RWPE2 (cell line): ENCODE results near the gene PET100.

Source experiments
- ATAC-seq: fragments of 200-7000 bp; cut with Tn5 transposase; 3 replicates; pipeline ENCODE4 v1.9.1; 2021; ENCODE audit warnings: low read depth
- DNase-seq: peaks from one replicate; pipeline ENCODE4 v3.0.0-alpha.2; 2020; ENCODE audit warnings: low spot score
- H3K27ac ChIP-seq: fragments of 450-650 bp; 2 replicates; pipeline ENCODE4 v1.5.1; 2017; ENCODE audit warnings: mild to moderate bottlenecking; ENCODE audit not compliant: poor library complexity, severe bottlenecking
- H3K27me3 ChIP-seq: fragments of 250-450 bp; sonication (Bioruptor Pico); 2 replicates; pipeline ENCODE4 v1.5.1; 2021; ENCODE audit warnings: mild to moderate bottlenecking, moderate library complexity; ENCODE audit not compliant: insufficient read depth, poor library complexity, severe bottlenecking
- H3K36me3 ChIP-seq: fragments of 250-450 bp; sonication (Bioruptor Pico); 2 replicates; pipeline ENCODE4 v1.5.1; 2020; ENCODE audit warnings: low read depth, mild to moderate bottlenecking, moderate library complexity
- H3K4me1 ChIP-seq: fragments of 250-450 bp; sonication (Bioruptor Pico); 2 replicates; pipeline ENCODE4 v1.5.1; 2021; ENCODE audit warnings: mild to moderate bottlenecking, moderate library complexity; ENCODE audit not compliant: insufficient read depth, poor library complexity, severe bottlenecking
- H3K4me3 ChIP-seq: fragments of 250-450 bp; sonication (Bioruptor Pico); 2 replicates; pipeline ENCODE4 v1.5.1; 2021; ENCODE audit warnings: mild to moderate bottlenecking, moderate library complexity; ENCODE audit not compliant: severe bottlenecking
- H3K9me3 ChIP-seq: fragments of 250-450 bp; sonication (Bioruptor Pico); 2 replicates; pipeline ENCODE4 v1.5.1; 2021; ENCODE audit warnings: mild to moderate bottlenecking, moderate library complexity; ENCODE audit not compliant: severe bottlenecking
- CTCF ChIP-seq: fragments of 450-650 bp; IDR thresholded peaks from one replicate; pipeline ENCODE4 v1.5.1; 2017; ENCODE audit warnings: mild to moderate bottlenecking, moderate library complexity; ENCODE audit not compliant: poor library complexity, severe bottlenecking

Gene PET100

GRCh38 chr19:7670790-7671189 lies 41.2 kb downstream of the PET100 start:
- H3K9me3 ChIP-seq, result no peaks in the 10 kb centered on the region

GRCh38 chr19:7672522-7672921 lies 42.9 kb downstream of the PET100 start:
- no peak for ATAC-seq
- H3K27me3 ChIP-seq, result peaks cover 7% of the 10 kb centered on the region
- no peaks in the 10 kb centered on the region for H3K9me3 ChIP-seq
- no peak for DNase-seq
- no peak overlapping the region for H3K4me3 ChIP-seq
- H3K4me1 ChIP-seq, result no peaks in the 10 kb centered on the region
- no peak overlapping the region for H3K27ac ChIP-seq
- no peak for TF ChIP-seq CTCF
- no peaks in the 10 kb centered on the region for H3K36me3 ChIP-seq

More at GRCh38 chr19:7670790-7671189, 41.2 kb downstream of the PET100 start:
- H3K27ac ChIP-seq, result no peak overlapping the region
- H3K4me1 ChIP-seq, result no peaks in the 10 kb centered on the region
- TF ChIP-seq CTCF, result no peak
- no peaks in the 10 kb centered on the region for H3K36me3 ChIP-seq
- no peak for ATAC-seq
- peaks cover 7% of the 10 kb centered on the region for H3K27me3 ChIP-seq
- DNase-seq, result no peak
- no peak overlapping the region for H3K4me3 ChIP-seq

GRCh38 chr19:7674010-7675005 lies 44.7 kb downstream of the PET100 start:
- ATAC-seq (peak; percentile 81; the same call in 2 of the 3 replicates), DNase-seq (no peak)
- Histone ChIP-seq H3K9me3 (no peaks in the 10 kb centered on the region), H3K4me1 (no peaks in the 10 kb centered on the region), H3K36me3 (no peaks in the 10 kb centered on the region), H3K27me3 (peaks cover 7% of the 10 kb centered on the region), H3K27ac (no peak overlapping the region), H3K4me3 (no peak overlapping the region)
- TF ChIP-seq CTCF, result no peak

GRCh38 chr19:7676376-7676775 lies 46.8 kb downstream of the PET100 start:
- no peaks in the 10 kb centered on the region for H3K27me3 ChIP-seq
- H3K4me1 ChIP-seq, result no peaks in the 10 kb centered on the region
- no peaks in the 10 kb centered on the region for H3K9me3 ChIP-seq
- H3K4me3 ChIP-seq, result no peak overlapping the region
- ATAC-seq, result no peak
- H3K36me3 ChIP-seq, result no peaks in the 10 kb centered on the region
- no peak for DNase-seq
- H3K27ac ChIP-seq, result no peak overlapping the region
- TF ChIP-seq CTCF, result no peak

- ATAC-seq (no peak), DNase-seq (no peak)
- TF ChIP-seq CTCF, result no peak
- no peak within 1 kb of the TSS for H3K27ac ChIP-seq
- no peaks in the 10 kb centered on the region for H3K4me1 ChIP-seq
- no peaks in the 10 kb centered on the region for H3K27me3 ChIP-seq
- no peaks in the 10 kb centered on the region for H3K36me3 ChIP-seq
- H3K9me3 ChIP-seq, result no peaks in the 10 kb centered on the region
- no peak within 1 kb of the TSS for H3K4me3 ChIP-seq
Measured at GRCh38 chr19:7676854-7677253, 47.3 kb downstream of the PET100 start, which contains the start of gene MCEMP1. MCEMP1 (plus strand) TSS chr19:7677090; CDS start chr19:7677121, 31 bp downstream.
